Ureter (tissue), 1 donor: Measurements from ENCODE around the gene SLC10A7. TPM values are rescaled to one million over a fixed set of nuclear protein-coding genes. Genes with fewer than 3 reads are reported as not detected.

Experiments used
- DNase-seq: peaks from one replicate; pipeline ENCODE4 v3.0.0-alpha.2; 2020; ENCODE audit warnings: low spot score
- total RNA-seq: library from RNA; stranded (reverse); gene quantifications from one replicate; pipeline ENCODE4 v1.2.4, GENCODE V29; 2023
- donor health status: DM: yes; HTN: yes; CAD: no.

The SLC10A7 gene
- total RNA-seq, 1 donor from 2014 or later: 26.7 TPM

- no peak for DNase-seq
Measured at GRCh38 chr4:146263793-146264192, 257.9 kb downstream of the SLC10A7 start.

DNA sequence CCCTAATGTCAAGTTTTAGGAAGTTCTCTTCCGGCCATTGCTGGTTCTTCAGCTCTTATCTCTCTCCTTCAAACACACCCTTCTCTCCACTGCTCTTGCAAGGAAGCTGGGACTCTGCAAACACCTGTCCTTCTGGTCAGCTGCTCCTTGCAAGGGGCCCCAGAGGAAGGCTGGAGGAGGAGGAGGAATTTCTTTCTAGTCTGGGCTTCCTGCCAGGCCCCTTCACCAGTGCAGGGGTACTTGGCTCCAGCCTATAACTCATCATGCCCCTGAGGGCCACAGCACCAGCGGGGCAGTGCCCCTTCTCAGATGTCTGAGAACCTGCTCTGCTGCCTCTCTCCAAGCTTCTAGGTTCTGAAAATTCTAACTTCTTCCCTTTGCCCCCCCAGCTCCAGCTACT is 260.7 kb downstream of the SLC10A7 start:
- DNase-seq: no peak

- DNase-seq: no peak
Measured at GRCh38 chr4:146260521-146260920, 261.2 kb downstream of the SLC10A7 start.

GRCh38 chr4:146257511-146257910 is 264.2 kb downstream of the SLC10A7 start:
- no peak for DNase-seq

DNA sequence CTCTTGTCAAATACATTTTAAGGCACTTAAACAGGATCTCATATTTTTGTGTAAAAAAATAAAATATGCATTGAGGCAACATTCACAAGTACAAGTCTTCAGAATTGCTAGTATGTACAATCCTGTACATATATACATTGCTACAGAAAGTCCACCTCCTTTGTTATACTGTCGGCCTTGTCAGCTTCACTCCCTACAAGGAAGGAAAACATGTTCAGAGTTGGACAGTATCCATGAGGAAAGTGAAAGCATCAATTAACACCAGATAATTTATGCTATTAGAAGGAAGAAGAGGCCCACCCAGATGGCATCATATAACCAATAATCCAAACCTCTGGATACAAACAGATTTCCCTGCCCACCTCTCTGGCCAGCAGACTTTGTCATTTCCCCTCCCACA is 265.4 kb downstream of the SLC10A7 start:
- DNase-seq: no peak

GRCh38 chr4:146255874-146256273 is 265.9 kb downstream of the SLC10A7 start:
- DNase-seq: no peak

DNA sequence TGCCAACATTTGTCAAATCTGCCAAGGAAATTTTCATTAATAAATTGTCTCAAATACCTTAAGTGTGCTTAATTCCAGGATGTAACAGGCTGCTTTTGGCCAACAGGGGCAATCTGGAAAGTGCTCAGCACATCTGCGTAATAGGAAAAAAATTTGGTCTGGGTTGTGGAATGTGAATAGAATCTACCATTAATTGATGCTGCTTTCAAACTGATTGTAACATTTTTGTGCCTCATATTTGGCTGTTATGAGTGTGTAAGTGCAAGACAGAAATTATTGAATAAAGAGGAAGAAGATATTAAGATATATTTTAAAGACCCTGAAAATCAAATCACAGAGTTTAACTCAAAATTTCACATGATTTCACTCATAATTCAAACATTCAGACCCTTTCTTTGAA is 266.3 kb downstream of the SLC10A7 start:
- no peak for DNase-seq

DNA sequence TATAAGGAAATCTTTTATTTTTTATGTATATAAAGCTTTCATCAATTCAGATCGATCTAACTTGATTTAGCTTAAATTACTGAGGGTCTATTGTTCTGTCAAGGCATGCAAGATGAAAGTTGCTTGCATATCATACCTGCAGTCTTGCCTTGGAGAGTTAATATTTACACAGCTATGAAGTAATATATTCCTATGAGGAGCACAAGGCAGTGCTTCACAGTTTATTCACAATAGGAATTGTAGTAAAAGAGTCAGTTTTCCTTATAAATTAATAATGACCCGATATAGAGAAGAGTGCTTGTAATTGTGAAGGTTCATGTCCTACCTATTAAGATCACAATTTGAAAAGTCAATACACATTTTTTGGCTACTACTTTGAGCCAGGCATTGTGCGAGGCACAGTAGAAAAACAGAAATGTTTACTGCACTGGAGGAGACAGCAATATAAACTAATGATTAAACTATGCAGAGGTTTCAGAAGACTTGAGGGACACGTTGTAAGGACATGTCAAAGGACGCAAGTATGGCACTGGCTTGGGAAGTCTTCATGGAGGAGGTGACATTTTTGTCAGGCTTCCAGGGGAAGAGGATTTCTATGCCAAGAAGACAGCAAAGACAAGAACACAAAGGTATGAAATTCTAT is 268.6 kb downstream of the SLC10A7 start:
- no peak for DNase-seq

GRCh38 chr4:146247356-146247755 is 274.4 kb downstream of the SLC10A7 start:
- DNase-seq: no peak

- DNase-seq: no peak
Measured at GRCh38 chr4:146246381-146246780, 275.4 kb downstream of the SLC10A7 start.

DNA sequence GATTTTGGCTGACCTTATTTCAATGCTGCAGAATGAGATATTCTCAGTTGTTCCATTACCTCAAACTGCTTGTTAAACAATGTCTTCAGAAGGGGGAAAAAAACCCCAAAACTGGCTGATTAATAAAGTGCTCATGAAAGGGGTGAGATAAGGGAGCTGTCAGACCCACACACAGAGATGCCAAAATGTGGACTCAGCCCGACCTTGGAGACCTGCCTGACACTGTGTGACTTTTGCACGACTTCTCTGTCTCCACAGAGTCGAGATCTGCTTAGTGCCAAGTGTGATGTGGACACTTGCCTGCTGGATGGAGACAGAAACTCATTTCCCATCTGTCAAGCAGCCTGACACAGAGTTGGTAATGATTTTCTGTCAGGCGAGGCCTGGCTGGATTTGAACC is 275.9 kb downstream of the SLC10A7 start:
- DNase-seq: no peak

GRCh38 chr4:146245246-146245645 is 276.5 kb downstream of the SLC10A7 start:
- no peak for DNase-seq

DNA sequence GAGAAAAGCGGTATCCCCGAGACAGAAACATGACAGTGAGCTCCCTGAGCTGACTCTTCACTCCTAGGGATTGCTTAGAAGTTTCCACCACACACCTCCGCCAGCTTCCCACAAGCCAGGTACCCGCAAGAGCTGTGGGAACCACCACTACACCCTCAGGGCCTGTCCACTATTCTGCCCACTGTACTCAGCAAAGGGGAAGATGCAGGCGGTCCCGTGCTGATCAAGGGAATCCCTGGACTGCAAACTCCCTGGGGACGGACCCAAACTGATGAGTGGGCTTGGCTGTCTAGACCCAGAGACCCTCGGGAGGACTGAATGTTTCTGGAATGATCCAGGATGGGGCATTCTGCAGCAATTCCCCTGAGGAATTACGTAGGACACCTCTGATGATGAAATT is 277.2 kb downstream of the SLC10A7 start:
- DNase-seq: no peak

GRCh38 chr4:146243883-146244277 is 277.9 kb downstream of the SLC10A7 start:
- no peak for DNase-seq

DNA sequence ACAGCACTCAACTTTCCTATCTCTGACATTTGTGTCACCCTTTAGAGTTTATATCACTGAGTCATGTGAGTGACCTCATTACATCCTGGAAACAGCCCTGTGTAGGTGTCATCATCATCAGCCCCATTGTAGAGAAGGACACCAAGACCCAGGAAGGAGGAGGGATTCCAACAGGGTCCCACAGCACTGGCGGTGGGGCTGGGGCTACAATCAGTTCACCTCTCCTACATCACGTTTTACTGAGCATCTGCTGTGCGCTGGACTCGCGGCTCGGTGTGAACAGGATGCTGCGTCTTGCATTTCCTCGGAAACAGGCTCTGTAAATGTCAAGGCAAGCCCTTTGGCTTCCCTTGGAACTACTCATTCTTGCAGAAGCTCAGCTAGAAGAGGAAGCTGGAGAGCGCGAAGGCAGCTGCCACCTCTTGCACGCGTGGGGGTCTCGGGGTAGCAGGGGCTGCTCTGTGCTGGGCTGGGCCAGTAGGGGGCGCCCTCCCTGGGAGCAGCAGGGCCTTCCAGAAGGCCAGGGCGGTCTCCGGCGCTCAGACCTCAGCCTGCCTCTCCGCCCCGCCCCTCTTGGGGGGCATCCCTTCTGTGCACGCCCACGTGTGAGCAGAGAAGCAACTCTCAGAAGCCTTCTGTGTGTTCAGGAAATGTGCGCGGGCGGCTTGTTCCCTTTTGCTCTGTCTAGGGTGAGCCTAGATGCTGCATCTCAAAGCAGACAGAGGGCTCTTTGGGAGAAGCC is 278.4 kb downstream of the SLC10A7 start:
- DNase-seq: no peak

DNA sequence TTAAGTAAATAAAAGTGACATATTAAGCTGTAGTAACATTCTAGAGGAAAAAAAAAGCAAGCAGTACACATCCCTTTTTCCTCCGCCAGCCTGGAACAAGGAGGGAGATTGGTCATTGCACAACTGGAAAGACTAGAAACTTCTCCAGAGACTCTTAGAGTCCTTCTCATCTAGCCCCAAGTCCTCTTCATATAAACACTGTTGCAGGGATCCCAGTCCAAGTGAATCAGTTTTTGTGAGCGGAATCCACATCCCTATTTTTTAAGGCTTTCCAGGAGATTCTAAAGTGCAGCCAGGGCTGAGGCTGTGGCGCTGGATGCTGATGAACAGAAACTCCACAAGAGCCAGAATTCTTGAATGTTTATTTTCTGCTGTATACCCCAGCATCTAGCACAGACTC is 283.6 kb downstream of the SLC10A7 start:
- no peak for DNase-seq

DNA sequence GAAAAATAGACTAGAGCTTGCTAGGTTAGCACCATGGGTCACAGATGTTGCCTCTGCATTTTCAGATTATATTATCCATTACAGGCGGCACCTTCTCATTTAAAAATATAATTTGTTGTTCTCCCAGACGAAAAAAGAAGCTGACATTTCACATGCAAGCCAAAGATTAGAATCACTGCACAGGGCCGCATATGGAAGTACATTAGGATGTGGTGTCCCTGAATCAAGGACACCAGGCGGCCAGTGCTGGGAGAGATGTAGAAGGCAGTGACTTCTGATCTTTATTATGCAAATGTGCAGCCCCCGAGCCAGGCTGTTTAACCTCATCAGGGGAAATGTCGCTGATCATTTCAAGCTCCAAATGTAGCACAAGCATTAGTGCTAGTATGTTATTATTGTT is 284.6 kb downstream of the SLC10A7 start:
- DNase-seq: no peak

DNA sequence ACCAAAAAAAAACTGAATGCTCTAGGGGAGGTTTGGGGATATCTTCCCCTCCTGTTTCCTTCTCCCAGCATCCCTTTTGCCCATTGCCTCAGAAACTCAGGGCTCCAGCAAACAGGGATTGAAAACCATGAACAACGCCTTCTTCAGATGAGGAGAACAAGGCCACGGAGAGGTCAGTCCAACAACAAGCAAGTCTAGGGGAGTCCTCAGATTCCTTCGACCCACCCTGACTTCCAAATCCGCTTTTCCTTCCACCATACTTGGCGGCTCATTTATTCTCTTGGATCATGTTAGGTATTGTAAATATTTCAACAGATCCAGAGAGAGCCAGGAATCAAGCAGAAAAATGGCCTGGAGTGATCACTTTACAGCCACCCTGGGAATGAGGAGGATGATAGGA is 285.5 kb downstream of the SLC10A7 start:
- no peak for DNase-seq

DNA sequence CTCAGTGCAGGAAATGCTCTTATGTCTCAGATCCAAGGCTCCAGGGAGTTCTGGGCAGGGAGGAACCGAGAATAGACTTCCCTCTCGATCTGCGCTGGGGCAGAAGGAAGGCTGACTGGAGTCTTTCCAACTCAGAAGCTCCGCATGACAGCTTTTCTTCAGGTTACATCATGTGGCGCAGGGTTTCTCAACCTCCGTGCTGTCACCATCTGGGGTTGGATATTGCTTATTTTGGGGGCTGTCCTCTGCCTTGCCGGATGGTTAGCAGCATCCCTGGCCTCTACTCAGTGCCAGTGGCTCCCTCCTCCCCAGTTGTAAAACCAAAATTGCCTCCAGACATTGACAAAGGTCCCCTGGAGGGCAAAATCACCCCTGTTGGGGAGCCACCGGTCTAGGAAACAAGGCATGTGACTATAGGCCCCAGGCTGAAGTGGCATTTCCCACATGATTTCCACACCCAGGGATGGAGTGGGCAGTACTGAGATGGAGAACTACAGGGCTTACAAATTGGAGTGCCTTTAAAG is 286.0 kb downstream of the SLC10A7 start:
- DNase-seq: no peak

GRCh38 chr4:146232131-146232722 is 289.5 kb downstream of the SLC10A7 start:
- no peak for DNase-seq

DNA sequence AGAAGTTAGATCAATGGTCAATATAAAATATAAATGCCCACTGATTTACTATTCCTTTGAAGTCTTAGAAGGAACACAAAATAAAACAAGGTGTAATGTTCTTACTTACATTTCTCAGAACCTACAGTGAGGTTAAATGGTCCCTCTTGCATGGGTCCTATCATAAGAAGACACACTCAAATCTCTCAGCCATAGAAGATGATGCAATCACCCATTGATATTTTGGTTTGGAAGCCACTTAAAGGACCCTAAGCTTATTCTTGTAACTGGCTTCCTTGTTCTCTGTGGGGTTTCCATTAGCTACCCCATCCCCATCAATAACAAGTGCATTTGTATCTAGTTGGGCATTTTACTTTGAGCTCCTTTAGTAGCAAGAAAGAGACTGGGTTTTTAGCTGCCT is 292.3 kb downstream of the SLC10A7 start:
- DNase-seq: no peak

- no peak for DNase-seq
Measured at GRCh38 chr4:146224326-146224966, 297.3 kb downstream of the SLC10A7 start.

- DNase-seq: no peak
Measured at GRCh38 chr4:146222313-146222712, 299.4 kb downstream of the SLC10A7 start.
